ENCODE results near the gene CASP2.
"Not testable (repeated sequence)": the region's sequence is repeated elsewhere in the genome, so short reads cannot be mapped to it uniquely, and the experiment has no call there.

Gene CASP2

DNA sequence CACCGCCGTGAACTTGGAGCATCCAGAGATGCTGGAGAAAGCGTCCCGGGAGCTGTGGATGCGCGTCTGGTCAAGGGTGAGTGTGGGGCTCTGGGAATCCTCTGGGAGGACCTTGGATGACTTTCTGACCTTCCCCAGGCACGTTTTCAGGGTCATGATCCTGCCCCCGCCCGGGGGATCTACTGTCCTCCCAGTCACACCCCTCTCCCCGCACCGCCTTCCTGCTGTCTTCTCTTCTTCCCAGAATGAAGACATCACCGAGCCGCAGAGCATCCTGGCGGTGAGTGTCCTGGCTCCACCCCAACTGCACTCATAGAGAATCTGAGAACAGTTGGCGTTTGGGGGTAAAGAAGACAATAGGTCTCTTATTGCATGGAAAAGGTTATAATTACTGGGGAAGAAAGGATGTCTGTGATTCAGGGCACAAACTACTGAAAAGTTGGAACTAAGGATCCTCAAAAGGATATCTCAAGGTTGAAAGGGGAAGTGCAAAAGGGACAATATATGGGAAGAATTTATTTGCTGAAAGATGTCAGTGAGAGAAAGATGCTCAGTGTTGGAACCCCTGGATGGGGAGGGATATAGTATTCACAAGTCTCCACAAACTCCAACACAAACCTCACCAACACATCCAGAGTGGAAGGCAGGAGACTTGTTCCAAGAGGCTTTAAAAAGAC is 23.0 kb upstream of the CASP2 start:
- no peak for FAIRE-seq

- FAIRE-seq: no peak
These were observed 18.9 kb upstream of the CASP2 start for GRCh38 chr7:143269251-143269650.

GRCh38 chr7:143271240-143271639 is 16.9 kb upstream of the CASP2 start:
- no peak for FAIRE-seq

DNA sequence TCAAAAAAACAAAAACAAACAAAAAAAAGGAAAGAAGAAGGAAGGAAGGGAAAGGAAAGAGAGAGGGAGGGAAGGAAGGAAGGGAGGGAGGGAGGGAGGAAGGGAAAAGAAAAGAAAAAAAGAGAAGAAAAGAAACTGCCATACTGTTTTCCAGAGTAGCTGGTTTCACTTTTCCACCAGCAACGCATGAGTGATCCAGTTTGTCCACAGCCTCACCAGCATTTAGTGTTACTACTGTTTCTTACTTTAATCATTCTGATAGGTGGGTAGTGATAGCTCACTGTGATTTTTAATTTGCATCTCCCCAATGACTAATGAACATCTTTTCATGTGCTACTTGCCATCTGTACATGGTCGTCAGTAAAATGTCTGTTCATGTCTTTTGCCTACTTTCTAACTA is 15.3 kb upstream of the CASP2 start:
- no peak for FAIRE-seq

GRCh38 chr7:143279186-143280098 is 8.7 kb upstream of the CASP2 start:
- no peak for FAIRE-seq

DNA sequence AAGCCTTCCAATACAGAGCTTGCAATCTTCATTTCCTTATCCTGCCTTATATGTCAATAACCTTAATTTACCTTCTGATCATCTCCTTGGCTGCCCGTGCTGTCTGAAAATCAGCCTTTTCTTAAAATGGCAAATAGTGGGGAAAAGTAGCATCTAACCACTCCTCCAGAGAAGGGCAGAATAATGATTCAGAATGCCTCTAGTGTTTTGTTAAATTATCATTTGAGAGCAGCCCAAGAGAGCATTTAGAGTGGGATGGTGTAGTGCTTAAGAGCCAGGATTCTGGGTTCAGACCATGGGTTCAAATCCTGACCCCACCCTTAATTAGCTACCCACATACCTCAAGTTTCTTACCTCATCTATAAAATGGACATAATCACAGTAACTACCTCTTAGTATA is 8.0 kb upstream of the CASP2 start:
- no peak for FAIRE-seq

- no peak for FAIRE-seq
These were observed 7.6 kb upstream of the CASP2 start for GRCh38 chr7:143280566-143280965.

GRCh38 chr7:143281529-143281928 is 6.6 kb upstream of the CASP2 start:
- FAIRE-seq: no peak

- no peak for FAIRE-seq
These were observed 6.0 kb upstream of the CASP2 start for GRCh38 chr7:143282124-143282523.

DNA sequence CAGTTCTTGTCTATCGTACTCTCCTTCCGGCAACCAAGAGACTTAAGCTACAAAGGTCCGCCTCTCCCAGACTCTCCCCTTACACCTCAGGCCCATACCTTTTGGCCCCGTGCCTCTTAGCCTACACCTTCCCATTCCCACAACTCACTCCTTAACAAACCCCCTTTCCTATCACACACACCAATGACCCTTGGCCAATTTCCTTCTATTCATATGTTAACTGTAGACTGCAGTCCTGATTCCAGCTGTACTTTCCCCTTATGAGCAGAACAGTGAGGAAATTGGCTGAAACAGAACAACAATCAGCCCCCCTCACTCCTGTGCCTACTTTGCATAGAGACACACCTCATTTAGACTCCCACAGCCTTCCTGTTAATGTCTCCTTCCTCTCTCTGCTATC is 4.8 kb upstream of the CASP2 start:
- FAIRE-seq: no peak

- no peak for FAIRE-seq
These were observed 3.3 kb upstream of the CASP2 start, which contains the start of gene TMEM139 for GRCh38 chr7:143284591-143285469. TMEM139 (plus strand) TSS chr7:143284958; CDS start chr7:143285958, 1,000 bp downstream.

DNA sequence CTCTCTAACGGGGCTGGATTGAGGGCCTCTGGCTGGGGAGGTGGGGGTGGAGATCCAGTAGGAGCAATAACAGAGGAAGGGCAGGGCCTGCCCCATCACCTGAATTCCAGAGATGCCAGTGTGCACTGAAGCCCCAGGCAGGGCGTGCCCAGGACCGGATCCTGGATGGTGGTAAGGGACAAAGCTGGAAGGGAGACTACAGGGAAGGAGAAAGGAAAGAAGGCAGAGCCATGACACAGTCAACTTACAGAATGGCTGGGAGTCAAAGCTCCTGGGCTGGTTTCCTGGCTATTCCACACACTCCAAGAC is 2.7 kb upstream of the CASP2 start:
- no peak for FAIRE-seq

GRCh38 chr7:143285806-143286521 is 2.2 kb upstream of the CASP2 start:
- no peak for FAIRE-seq

GRCh38 chr7:143286522-143286890 is 1.6 kb upstream of the CASP2 start:
- no peak for FAIRE-seq

- no peak for FAIRE-seq
These were observed 714 bp upstream of the CASP2 start for GRCh38 chr7:143287339-143287934.

DNA sequence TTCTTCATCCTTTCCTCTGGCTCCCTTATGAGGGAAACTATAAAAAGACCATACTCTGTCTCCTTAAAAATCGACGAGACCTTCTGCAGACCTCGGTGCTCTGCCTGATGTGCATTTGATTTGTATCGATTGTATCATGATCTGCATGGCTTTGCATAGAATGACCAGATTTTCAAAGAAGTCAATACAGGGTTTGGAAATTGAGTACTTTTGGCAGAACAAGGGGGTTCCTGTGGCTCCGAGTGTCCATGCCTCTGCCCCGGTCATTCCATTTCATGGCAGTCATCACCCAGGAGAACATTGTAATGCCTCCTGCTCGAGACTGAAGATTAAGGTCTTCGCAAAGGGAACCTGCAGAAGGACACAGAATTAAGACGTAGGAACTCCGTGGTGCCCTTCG is 685 bp downstream of the CASP2 start:
- no peak for FAIRE-seq

- FAIRE-seq: no peak
These were observed 1.3 kb downstream of the CASP2 start for GRCh38 chr7:143289421-143289820.

GRCh38 chr7:143289888-143290287 is 1.7 kb downstream of the CASP2 start:
- not testable (repeated sequence) for FAIRE-seq

DNA sequence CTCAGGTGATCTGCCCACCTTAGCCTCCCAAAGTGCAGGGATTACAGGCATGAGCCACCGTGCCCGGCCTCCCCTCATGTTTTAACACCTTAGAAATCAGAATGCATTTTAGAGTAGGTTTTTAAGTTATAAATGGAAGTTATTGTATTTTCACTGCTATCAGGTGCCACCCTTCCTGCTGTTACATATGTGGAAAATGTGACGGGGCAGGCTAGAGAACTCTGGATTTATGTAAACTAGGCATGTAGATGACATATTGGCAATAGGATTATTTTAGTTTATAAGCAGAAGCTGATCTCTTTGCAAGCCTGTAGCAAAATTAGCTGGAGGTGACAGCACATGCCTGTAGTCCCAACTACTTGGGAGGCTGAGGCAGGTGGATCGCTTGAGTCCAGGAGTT is 2.1 kb downstream of the CASP2 start:
- FAIRE-seq: no peak

DNA sequence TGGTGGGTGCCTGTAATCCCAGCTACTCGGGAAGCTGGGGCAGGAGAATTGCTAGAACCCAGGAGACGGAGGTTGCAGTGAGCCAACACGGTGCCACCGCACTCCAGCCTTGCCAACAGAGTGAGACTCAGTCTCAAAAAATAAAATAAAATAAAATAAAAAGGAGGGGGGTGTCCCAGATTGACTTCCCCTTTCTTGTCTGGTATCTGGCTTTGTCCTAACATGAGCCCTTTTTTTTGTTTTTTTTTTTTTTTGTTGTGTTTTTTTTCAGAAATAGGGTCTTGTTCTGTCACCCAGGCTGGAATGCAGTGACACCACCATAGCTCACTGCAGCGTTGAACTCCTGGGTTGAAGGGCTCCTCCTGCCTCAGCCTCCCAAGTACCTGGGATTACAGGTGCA is 4.7 kb downstream of the CASP2 start:
- FAIRE-seq: no peak

GRCh38 chr7:143295870-143296269 is 7.7 kb downstream of the CASP2 start:
- no peak for FAIRE-seq

GRCh38 chr7:143296686-143297085 is 8.5 kb downstream of the CASP2 start:
- no peak for FAIRE-seq
